ENCODE results near the gene KDM6B.
"Not testable (repeated sequence)": the region's sequence is repeated elsewhere in the genome, so short reads cannot be mapped to it uniquely, and the experiment has no call there.

The KDM6B gene, protein sequence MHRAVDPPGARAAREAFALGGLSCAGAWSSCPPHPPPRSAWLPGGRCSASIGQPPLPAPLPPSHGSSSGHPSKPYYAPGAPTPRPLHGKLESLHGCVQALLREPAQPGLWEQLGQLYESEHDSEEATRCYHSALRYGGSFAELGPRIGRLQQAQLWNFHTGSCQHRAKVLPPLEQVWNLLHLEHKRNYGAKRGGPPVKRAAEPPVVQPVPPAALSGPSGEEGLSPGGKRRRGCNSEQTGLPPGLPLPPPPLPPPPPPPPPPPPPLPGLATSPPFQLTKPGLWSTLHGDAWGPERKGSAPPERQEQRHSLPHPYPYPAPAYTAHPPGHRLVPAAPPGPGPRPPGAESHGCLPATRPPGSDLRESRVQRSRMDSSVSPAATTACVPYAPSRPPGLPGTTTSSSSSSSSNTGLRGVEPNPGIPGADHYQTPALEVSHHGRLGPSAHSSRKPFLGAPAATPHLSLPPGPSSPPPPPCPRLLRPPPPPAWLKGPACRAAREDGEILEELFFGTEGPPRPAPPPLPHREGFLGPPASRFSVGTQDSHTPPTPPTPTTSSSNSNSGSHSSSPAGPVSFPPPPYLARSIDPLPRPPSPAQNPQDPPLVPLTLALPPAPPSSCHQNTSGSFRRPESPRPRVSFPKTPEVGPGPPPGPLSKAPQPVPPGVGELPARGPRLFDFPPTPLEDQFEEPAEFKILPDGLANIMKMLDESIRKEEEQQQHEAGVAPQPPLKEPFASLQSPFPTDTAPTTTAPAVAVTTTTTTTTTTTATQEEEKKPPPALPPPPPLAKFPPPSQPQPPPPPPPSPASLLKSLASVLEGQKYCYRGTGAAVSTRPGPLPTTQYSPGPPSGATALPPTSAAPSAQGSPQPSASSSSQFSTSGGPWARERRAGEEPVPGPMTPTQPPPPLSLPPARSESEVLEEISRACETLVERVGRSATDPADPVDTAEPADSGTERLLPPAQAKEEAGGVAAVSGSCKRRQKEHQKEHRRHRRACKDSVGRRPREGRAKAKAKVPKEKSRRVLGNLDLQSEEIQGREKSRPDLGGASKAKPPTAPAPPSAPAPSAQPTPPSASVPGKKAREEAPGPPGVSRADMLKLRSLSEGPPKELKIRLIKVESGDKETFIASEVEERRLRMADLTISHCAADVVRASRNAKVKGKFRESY (N-terminal part only)

DNA sequence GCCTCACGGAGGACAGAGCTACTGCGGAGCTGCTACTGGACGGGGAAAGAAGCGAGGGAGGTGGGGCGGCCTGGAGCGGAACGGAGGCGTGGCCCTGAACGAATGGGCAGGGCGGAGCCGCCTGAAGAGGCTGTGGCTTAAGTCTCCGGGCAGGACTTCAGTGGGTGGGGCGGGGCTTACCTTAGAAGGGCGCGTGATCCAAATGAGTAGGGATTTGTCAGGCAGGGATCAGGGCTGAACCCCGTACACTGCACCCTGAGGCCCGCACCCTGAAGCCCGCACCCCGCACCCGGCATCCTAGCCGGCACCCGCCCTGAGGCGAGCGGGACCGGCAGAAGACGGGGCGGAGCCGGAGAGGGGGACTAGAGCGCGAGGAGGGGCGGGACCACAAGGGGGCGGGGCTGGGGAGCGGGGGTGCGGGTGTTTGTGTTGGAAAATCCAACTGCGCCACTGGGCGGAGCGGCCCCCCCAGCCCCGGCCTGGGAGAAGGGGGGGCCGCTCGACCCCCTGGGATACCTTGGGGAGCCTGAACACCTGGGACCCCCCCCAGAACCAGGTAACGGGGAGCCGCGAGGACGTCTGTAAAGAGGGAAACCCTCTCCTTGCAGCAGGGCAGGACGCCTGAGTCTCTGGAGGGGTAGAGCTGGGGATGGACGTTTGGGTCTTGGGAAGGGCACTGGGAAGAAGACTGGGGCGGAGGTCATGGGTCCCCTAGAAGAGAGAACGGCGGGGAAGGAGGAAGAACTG lies at the start of gene KDM6B:
Gene KDM6B, plus strand, starts transcription at position 423 of the 747 bp plus-strand sequence. CDS start 11,338 bp downstream, outside the sequence.
- peak; percentile 86 for DNase-seq (ENCODE audit: low spot score)

DNA sequence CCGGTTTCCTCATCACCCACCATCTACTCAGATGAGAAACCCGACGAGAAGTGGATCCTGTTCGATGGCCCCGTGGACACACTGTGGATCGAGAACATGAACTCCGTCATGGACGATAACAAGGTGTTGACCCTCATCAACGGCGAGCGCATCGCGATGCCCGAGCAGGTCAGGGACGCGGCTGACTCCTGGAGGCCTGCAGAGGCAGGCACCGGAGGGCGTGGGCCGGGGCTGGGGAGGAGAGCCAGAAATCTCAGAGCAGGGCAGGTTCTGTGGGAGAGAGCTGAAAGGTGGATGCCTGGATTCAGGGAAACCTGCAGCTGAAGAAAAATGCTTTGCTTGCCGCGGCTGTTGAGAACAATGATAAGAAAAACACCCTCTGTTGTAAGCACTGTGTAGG lies 47.2 kb upstream of the KDM6B start:
- no peak for DNase-seq (ENCODE audit: low spot score)

DNA sequence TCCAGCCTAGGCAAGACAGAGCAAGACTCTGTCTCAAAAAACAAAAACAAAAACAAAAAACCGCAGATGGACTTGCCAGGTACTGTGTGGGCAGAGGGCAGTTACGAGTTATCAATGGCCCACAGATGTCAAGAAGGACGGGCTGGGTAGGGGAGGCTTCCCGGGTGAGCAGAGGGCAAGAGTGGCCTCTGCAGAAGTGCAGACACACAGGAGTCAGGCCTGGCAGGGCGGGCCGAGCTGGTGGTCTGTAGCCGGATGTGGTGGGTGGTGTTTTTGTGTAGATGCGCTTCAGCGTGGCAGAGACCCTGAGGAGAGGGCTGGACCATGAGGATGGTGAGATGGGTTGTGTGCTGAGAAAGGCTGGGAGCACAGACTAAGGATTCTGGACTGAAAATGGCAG lies 44.9 kb upstream of the KDM6B start:
- no peak for DNase-seq (ENCODE audit: low spot score)

DNA sequence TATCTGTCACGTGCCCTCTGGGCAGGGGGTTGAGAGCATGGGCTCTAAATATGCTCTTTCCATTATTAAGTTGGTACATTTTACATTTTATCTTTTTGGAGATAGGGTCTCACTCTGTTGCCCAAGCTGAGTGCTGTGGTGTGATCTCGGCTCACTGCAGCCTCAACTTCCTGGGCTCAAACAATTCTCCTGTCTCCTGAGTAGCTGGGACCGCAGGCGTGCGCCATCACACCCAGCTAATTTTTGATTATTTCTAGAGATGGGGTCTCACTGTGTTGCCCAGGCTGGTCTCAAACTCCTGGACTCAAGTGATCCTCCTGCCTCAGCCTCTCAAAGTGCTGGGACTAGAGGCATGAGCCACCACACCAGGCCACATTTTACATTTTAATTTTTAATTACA lies 43.9 kb upstream of the KDM6B start:
- DNase-seq (ENCODE audit: low spot score) = no peak

DNA sequence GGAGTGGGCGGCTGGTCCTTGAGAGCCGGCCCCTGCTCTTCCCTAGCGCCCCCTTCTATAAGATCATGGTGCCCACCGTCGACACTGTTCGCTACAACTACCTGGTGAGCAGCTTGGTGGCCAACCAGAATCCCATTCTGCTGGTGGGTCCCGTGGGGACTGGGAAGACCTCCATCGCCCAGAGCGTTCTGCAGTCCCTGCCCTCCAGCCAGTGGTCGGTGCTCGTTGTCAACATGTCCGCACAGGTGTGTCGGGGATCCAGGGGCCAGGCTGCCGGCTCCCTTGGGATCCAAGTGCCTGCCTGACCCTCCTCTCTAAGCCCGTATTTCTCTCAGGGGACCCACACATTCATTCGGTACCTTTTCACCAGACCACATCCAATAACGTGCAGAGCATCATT lies 41.4 kb upstream of the KDM6B start:
- DNase-seq (ENCODE audit: low spot score) = no peak

DNA sequence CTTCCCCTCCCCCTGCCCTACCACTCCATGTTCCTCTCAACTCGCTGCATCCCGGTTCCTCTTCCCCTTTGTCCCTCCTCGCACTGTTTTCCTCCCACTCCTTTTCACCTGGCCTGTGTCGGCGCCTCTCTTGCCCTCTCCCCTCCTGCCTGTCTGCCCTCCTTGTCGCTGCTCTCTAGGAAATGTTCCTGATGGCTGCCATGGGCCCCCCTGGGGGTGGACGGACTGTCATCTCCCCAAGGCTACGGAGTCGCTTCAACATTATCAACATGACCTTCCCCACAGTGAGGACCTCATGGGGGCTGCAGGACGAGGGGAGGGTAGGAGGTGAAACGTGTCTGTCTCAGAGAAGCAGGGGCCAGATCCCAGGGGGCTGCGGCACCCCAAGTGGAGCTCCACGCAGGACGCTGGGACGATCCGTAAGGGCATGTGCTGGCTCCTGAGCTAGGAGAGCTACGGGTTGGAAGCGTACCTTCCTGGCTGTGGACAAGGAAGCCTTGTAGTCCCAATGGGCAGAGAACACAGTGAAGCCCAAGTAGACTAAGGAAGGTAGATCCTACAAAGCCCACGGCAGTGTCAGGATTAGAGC lies 39.8 kb upstream of the KDM6B start:
- no peak for DNase-seq (ENCODE audit: low spot score)

DNA sequence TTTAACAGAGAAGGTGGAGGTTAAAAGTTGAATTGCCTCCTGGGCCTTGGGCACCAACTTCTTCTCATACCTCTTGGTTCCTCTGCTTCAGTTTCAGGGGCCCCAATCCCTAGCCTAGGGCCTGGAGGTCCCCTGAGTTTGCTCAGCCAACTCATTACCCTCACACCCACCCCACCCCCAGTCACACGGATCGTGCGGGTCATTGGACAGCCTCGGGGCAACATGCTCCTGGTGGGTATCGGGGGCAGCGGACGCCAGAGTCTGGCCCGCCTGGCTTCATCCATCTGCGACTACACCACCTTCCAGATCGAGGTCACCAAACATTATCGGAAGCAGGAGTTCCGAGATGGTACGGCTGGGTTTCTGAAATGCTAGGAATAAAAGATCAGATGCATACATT lies 36.0 kb upstream of the KDM6B start:
- DNase-seq (ENCODE audit: low spot score) = no peak

DNA sequence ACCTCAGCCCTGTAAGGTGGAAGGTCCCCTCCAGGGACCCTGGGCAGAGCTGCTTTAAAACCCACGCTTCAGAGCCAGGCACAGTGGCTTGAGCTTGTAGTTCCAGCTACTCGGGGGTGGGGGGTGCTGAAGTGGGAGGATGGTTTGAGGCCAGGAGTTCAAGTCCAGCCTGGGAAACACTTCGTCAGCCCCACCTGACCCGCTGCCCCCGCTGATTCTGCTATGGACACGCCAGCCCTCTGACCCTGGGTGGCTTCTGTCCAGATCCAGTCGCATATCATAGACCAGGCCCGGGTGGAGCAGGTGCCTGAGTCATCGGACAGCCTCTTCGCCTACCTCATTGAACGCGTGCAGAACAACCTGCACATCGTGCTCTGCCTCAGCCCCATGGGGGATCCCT lies 35.2 kb upstream of the KDM6B start:
- no peak for DNase-seq (ENCODE audit: low spot score)

DNA sequence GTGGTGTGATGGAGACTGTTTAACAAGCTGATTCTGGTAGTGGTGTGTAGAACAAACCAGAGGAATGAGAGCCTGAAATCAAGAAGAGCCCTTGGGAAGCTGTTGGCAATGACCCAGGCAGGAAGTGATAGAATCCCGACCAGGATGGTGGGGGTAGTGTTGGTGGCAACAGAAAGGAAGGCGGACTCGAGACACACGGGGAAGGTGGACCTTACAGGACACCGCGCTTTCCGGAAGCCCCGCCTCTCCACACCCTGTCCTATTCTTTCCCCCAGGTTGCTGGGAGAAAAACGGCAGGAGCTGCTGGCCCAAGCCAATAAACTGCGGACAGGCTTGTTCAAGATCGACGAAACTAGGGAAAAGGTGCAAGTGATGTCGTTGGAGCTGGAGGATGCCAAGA lies 30.0 kb upstream of the KDM6B start:
- no peak for DNase-seq (ENCODE audit: low spot score)

DNA sequence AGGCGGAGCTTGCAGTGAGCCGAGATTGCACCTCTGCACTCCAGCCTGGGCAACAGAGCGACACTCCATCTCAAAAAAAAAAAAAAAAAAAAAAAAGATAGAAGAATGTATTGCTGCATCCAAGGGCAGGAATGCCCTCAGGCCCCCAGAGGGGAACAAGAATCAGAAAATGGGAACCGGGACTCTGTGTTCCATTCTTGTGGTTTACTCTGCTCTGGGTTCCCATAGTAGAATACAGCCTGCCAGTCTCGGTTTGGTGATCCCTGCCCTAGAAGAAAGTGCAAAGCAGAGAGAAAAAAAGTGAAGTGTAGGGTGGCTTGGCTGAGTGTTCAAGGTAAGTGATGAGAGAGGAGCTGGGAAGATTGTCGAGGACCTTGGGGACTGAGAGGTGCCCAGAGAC lies 27.4 kb upstream of the KDM6B start:
- no peak for DNase-seq (ENCODE audit: low spot score)

DNA sequence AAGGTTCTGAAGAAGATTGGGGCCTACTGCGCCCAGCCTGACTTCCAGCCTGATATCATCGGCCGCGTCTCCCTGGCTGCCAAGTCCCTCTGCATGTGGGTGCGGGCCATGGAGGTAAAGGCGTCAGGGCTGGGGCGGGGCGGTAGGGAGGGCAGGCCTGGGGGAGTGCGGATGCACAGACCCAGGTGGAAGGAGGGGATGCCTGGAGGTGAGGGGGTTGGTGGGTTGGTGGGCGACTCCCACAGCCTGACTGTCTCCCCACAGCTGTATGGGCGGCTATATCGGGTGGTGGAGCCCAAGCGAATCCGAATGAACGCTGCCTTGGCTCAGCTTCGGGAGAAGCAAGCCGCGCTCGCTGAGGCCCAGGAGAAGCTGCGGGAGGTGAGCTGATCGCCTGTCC lies 26.8 kb upstream of the KDM6B start:
- no peak for DNase-seq (ENCODE audit: low spot score)

DNA sequence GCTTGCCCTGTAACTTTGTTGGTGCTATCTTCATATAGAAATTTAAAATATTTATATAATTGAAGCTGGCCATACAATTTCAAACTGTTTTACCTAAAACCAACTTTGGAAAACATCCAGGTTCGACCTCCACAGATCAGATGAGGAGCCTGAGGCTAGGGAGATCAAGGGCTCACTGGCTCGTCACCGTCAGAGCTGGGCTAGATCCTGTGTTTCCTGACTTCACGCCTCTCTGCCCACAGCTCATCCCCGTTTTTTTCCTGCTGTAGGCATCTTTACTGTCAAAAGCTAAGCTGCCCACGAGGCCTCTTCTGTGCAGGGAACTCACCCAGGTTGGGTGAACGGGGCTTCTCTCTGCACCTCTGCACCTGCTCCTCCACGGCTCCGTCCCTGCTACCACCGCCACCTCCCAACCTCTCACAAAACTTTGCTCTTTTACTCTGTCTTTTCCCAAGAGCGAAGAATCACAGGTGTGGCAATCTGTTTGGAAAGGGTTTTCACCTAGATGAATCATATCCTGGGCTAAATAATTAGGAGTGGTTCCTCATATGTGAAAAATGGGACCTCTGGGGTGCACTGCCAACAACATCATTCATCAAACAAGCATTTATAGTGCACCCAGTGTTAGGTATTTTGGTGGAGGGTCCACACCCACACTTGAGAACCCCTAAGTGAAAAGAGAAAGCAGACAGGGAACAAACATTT lies 24.8 kb upstream of the KDM6B start:
- DNase-seq (ENCODE audit: low spot score) = no peak

DNA sequence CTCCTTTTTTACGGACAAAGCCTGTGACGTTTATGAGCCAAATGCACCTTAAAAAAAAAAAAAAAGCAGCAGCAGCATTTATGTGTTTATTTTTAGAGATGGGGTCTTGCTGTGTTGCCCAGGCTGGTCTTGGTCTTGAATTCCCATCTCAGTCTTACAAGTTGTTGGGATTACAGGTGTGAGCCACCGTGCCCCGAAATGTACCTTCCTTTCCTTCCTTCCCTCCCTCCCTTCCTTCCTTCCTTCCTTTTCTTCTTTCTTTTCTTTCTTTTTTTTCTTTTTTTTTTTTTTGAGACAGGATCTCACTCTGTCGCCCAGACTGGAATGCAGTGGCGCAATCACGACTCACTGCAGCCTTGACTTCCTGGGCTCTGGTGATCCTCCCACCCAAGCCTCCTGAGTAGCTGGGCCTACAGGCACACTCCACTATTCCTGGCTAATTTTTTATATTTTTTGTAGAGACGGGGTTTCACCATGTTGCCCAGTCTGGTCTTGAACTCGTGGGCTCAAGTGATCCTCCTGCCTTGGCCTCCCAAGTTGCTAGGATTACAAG lies 24.1 kb upstream of the KDM6B start:
- DNase-seq (ENCODE audit: low spot score) = not testable (repeated sequence)

DNA sequence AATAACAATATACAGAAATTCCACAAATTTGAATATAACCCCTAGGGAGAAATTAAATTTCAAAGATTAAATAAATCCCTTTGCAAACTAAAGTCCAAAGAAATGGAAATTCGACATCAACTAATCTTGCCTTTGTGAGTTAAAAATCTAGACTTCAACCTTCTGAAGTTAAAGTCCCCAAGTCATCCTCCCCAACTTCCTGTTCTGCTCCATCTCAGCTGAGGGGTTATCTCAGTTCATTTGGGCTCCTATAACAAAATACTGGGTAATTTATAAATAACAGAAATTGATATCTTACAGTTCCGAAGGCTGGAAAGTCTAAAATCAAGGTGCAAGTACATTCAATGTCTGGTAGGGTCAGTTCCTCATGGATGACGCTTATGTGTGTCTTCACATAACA lies 22.8 kb upstream of the KDM6B start:
- no peak for DNase-seq (ENCODE audit: low spot score)

DNA sequence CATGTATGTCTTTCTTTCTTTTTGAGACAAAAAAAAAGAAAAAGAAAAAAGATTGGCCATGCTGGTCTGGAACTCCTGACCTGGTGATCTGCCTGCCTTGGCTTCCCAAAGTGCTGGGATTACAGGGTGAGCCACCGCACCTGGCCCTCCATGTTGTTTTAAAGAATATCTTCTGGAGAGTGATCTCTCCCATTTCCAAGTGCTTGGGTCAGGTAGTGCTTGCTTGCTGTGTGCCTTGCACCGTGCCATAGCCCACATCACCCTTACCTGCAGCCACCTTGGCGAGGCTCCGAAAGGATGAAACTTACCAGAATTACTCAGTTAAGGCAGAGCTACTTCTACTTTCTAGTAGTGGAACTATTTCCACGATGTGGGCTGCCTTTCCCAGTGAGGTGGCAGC lies 19.0 kb upstream of the KDM6B start:
- DNase-seq (ENCODE audit: low spot score) = no peak

DNA sequence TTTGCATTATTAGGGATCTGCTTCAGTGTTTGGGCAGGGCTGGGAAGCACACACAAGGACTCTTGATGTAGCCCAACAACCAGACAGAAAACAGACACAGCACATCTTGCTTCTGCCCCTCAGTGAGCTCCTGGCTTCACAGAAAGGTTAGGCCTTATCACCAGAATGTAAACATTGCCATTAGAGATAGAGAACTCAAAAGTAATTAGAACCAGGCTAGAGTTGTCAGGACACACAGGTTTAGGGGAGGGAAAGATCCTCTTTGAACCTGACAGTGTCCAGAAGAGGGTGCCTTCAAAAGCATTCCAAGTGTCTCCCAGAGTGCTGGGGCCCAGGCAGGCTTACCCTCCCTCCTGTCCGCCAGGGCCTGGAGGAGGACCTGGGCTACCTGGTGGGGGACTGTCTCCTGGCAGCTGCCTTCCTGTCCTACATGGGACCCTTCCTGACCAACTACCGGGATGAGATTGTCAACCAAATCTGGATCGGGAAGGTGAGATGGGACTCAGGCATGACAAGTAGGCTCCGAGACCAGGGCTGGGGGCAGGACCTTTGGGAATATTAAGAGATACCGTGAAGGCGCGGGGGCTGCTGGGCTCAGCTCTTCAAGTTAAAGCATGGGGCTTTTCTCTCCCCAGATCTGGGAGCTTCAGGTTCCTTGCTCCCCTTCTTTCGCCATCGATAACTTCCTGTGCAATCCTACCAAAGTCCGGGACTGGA lies 16.9 kb upstream of the KDM6B start:
- DNase-seq (ENCODE audit: low spot score) = no peak

DNA sequence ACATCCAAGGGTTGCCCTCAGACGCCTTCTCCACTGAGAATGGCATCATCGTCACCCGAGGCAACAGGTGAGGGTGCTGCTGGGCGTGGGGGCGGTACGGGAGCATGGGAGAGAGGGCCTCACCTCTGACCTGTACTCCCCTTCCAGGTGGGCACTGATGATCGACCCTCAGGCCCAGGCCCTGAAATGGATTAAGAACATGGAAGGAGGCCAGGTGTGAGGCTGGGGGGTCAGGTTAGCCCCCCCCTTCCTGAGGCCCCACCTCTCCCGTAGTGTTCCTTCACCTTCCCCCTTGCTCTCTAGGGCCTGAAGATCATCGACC lies 16.4 kb upstream of the KDM6B start:
- no peak for DNase-seq (ENCODE audit: low spot score)

DNA sequence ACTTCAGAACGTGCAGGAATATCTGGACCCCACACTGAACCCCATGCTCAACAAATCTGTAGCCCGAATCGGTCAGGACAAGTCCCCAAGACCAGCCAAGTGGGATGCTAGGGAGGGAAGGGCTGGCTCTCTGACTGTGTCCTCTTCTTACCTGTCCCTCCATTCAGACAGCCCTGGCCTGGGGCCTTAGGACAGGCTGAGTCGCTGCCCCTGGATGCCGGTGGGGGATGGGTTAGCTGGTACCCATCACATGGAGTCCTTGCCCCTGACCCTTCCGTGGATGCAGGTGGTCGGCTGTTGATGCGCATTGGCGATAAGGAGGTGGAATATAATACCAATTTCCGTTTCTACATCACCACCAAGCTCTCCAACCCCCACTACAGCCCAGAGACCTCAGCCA lies 16.0 kb upstream of the KDM6B start:
- no peak for DNase-seq (ENCODE audit: low spot score)

DNA sequence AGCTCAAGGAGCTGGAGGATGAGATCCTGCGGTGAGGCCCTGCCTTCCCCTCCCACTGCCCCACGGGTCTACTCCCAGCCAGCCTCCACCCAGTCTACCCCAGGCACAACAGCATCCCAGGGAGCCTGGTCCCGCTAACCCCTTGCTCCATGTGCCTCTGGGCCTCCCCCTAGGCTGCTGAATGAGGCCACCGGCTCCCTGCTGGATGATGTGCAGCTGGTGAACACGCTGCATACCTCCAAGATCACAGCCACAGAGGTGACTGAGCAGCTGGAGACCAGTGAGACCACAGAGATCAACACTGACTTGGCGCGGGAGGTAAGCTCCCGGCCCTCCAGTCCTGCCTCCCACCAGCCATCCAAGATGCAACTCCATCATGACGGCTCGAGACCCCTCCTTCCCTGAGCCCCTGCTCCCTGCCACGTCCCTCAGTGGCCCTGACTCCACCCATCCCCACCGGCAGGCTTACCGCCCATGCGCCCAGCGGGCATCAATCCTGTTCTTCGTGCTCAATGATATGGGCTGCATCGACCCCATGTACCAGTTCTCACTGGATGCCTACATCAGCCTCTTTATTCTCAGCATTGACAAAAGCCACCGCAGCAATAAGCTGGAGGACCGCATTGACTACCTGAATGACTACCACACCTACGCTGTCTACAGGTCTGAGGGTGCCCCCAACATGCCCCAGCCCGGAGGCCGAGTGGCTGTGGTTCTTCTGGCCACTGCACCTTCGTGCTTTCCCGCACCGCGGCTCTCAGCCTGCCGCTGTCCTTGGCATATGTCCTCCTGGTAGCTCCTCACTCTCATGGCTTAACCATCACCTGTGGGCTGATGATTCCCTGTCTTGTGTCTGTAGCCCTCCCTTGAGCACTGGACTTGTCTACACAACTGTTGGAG lies 15.0 kb upstream of the KDM6B start:
- DNase-seq (ENCODE audit: low spot score) = no peak

All from activated CD4-positive, alpha-beta T cell treated with anti-CD3 and anti-CD28 coated beads, Interleukin-2, Interleukin-4, amounts not matched to agents 100 ng/mL and 50 ng/mL, durations not matched to agents 16 hours and 8 hours (primary cell).